ENCODE data around the gene COX5B. TPM values are rescaled to one million over a fixed set of nuclear protein-coding genes. Genes with fewer than 3 reads are reported as not detected.

Gene COX5B
- total and polyA plus RNA-seq, 3 donors from 2014 or later, result 233 to 344 (median 317) TPM

GRCh38 chr2:97654309-97654708 is 8.4 kb downstream of the COX5B start:
- DNase-seq, result no peak
- Histone ChIP-seq H3K4me3 (no peak overlapping the region), H3K36me3 (ENCODE audit: low read depth, missing control alignments) (no peaks in the 10 kb centered on the region), H3K4me1 (no peaks in the 10 kb centered on the region), H3K9me3 (no peaks in the 10 kb centered on the region), H3K27ac (no peak overlapping the region), H3K27me3 (no peaks in the 10 kb centered on the region)
- intact Hi-C loops (cut with DNase I; ENCODE audit: low total_unique reads), result no loop called here
- 88 to 96% methylated on average over 5 of the region's 5 CpGs for WGBS, 2 donors
- no peak for TF ChIP-seq POLR2A (IDR thresholded peaks at IDR 0.05)
- no peak for TF ChIP-seq CTCF (IDR thresholded peaks at IDR 0.05)

- DNase-seq, result no peak
- Histone ChIP-seq H3K27me3 (no peaks in the 10 kb centered on the region), H3K27ac (no peak overlapping the region), H3K36me3 (ENCODE audit: low read depth, missing control alignments) (no peaks in the 10 kb centered on the region), H3K9me3 (no peaks in the 10 kb centered on the region), H3K4me3 (no peak overlapping the region), H3K4me1 (no peaks in the 10 kb centered on the region)
- TF ChIP-seq POLR2A (IDR thresholded peaks at IDR 0.05) (no peak), CTCF (IDR thresholded peaks at IDR 0.05) (no peak)
- intact Hi-C loops (cut with DNase I; ENCODE audit: low total_unique reads), result no loop called here
- 89 to 93% methylated on average over 1 to 2 of the region's 2 CpGs for WGBS, 2 donors
These were observed 8.9 kb downstream of the COX5B start for GRCh38 chr2:97654791-97655190.

GRCh38 chr2:97656129-97656755 is 10.4 kb downstream of the COX5B start:
- WGBS, 2 donors, result 97 to 100% methylated on average over 3 to 7 of the region's 7 CpGs
- intact Hi-C loops (cut with DNase I; ENCODE audit: low total_unique reads), result no loop called here
- Histone ChIP-seq H3K27me3 (no peaks in the 10 kb centered on the region), H3K9me3 (no peaks in the 10 kb centered on the region), H3K4me1 (no peaks in the 10 kb centered on the region), H3K27ac (no peak overlapping the region), H3K36me3 (ENCODE audit: low read depth, missing control alignments) (no peaks in the 10 kb centered on the region), H3K4me3 (no peak overlapping the region)
- DNase-seq, result no peak
- no peak for TF ChIP-seq POLR2A (IDR thresholded peaks at IDR 0.05)
- no peak for TF ChIP-seq CTCF (IDR thresholded peaks at IDR 0.05)

- Histone ChIP-seq H3K36me3 (ENCODE audit: low read depth, missing control alignments) (no peaks in the 10 kb centered on the region), H3K4me3 (no peak overlapping the region), H3K4me1 (peaks cover 5% of the 10 kb centered on the region), H3K27me3 (no peaks in the 10 kb centered on the region), H3K27ac (no peak overlapping the region), H3K9me3 (no peaks in the 10 kb centered on the region)
- 81 to 84% methylated on average over 12 to 15 of the region's 15 CpGs for WGBS, 2 donors
- no peak for TF ChIP-seq CTCF (IDR thresholded peaks at IDR 0.05)
- TF ChIP-seq POLR2A (IDR thresholded peaks at IDR 0.05), result no peak
- intact Hi-C loops (cut with DNase I; ENCODE audit: low total_unique reads), result no loop called here
- DNase-seq, result no peak
These were observed 11.2 kb downstream of the COX5B start for GRCh38 chr2:97656905-97657587.

Measured in testis (tissue), 3 donors.